ENCODE measurements around the gene MEI1.

Gene MEI1

GRCh38 chr22:41699264-41700107, at the start of gene MEI1:
Gene MEI1 (plus strand): TSS chr22:41699503. CDS start chr22:41699539, 36 bp downstream.
- H3K27ac ChIP-seq: peak within 1 kb of the TSS; percentile 11; the same call in 1 of the 2 replicates
- TF ChIP-seq ZFX (IDR thresholded peaks at IDR 0.05): no peak
- TF ChIP-seq CTCF (conservative IDR thresholded peaks at IDR 0.05): no peak

- H3K27ac ChIP-seq: no peak overlapping the region
- no peak for TF ChIP-seq ZFX (IDR thresholded peaks at IDR 0.05)
- TF ChIP-seq CTCF (conservative IDR thresholded peaks at IDR 0.05): no peak
Measured at GRCh38 chr22:41650229-41650628, 49.1 kb upstream of the MEI1 start.

- no peak overlapping the region; the same call in 1 of the 2 replicates for H3K27ac ChIP-seq
- TF ChIP-seq ZFX (IDR thresholded peaks at IDR 0.05) (no peak), CTCF (conservative IDR thresholded peaks at IDR 0.05) (no peak)
Measured at GRCh38 chr22:41650821-41651220, 48.5 kb upstream of the MEI1 start.

- TF ChIP-seq CTCF (conservative IDR thresholded peaks at IDR 0.05) (no peak), ZFX (IDR thresholded peaks at IDR 0.05) (no peak)
- H3K27ac ChIP-seq: no peak overlapping the region
Measured at GRCh38 chr22:41654322-41654721, 45.0 kb upstream of the MEI1 start.

GRCh38 chr22:41656556-41656955, 42.7 kb upstream of the MEI1 start:
- TF ChIP-seq ZFX (IDR thresholded peaks at IDR 0.05) (no peak), CTCF (conservative IDR thresholded peaks at IDR 0.05) (no peak)
- H3K27ac ChIP-seq: no peak overlapping the region

GRCh38 chr22:41657709-41658108, 41.6 kb upstream of the MEI1 start:
- TF ChIP-seq CTCF (conservative IDR thresholded peaks at IDR 0.05): no peak
- TF ChIP-seq ZFX (IDR thresholded peaks at IDR 0.05): no peak
- H3K27ac ChIP-seq: no peak overlapping the region

GRCh38 chr22:41658869-41659268, 40.4 kb upstream of the MEI1 start:
- TF ChIP-seq ZFX (IDR thresholded peaks at IDR 0.05) (no peak), CTCF (conservative IDR thresholded peaks at IDR 0.05) (no peak)
- no peak overlapping the region for H3K27ac ChIP-seq

Measured in C4-2B (cell line).